Measurements from ENCODE around the gene DTX3.
"Not testable (repeated sequence)": the region's sequence is repeated elsewhere in the genome, so short reads cannot be mapped to it uniquely, and the experiment has no call there.

Gene DTX3

DNA sequence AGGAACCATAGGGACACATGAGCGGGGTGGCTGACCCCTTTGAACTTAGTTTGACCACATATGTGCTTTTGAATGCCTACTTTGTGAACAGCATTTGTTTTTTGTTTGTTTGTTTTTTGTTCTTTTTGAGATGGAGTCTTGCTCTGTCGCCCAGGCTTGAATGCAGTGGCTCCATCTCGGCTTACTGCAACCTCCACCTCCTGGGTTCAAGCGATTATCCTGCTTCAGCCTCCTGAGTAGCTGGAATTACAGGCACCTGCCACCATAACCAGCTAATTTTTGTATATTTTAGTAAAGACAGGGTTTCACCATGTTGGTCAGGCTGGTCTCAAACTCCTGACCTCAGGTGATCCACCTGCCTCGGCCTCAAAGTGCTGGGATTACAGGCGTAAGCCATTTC lies 13.8 kb downstream of the DTX3 start:
- not testable (repeated sequence) for FAIRE-seq; DNase-seq (ENCODE audit: insufficient read length, low spot score)

DNA sequence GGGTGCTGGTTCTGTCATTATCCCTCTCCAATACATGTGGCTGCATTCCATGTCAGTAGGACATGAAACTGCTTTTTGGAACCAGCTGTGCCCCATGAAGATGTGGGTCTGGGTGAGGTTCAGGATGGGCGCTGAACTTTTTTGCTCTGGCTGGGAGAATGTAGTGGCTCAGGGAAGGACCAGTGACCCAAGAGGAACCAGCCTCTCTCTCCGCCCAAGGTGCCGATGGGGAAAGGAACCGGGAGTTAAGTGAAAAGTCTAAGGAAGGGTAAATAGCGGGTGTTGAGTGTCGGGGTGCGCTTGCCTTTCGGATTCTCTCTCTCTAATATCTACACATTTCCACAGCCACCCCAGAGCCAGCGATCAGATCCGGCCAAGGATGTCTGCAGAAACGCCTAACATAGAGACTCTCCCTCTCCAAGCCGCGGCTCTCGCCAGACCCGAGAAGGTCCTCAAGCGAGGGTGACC lies 14.4 kb downstream of the DTX3 start:
- DNase-seq (ENCODE audit: insufficient read length, low spot score) (no peak), FAIRE-seq (no peak)

DNA sequence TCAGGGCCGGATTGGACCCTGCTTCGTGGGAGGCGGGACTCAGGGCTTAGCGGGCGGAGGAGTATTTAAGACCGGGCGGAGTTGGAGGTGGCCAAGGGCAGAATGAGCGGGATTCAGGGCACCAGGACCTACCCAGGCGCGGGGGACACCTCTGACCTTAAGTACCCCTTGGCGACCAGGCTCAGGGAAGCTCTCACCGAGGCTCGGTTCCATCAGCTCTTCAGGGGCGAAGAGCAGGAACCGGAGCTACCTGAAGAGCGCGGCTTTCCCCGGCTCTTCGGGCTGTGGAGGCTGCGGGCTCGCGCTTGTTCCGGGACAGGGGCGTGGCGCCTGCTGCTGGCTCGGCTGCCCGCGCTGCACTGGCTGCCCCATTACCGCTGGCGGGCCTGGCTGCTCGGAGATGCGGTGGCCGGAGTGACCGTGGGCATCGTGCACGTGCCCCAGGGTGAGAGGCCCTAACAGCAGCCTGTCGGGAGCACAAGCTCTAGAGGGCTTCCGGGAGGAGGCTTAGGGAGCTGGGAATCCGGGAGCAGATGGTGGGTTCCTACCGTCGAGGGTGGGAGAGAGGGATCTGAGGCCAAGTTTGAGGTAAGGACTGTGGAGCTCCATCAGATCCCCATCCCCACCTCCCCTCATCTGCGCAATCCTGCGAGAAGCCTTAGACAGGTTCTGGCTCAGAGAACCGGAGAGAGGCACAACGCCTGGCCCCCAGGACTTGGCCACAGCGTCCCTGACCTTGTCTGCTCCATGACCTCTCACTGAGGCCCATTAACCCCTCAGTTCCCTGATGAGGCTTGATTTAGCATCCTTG lies 15.0 kb downstream of the DTX3 start:
- FAIRE-seq: no peak
- DNase-seq (ENCODE audit: insufficient read length, low spot score): no peak

DNA sequence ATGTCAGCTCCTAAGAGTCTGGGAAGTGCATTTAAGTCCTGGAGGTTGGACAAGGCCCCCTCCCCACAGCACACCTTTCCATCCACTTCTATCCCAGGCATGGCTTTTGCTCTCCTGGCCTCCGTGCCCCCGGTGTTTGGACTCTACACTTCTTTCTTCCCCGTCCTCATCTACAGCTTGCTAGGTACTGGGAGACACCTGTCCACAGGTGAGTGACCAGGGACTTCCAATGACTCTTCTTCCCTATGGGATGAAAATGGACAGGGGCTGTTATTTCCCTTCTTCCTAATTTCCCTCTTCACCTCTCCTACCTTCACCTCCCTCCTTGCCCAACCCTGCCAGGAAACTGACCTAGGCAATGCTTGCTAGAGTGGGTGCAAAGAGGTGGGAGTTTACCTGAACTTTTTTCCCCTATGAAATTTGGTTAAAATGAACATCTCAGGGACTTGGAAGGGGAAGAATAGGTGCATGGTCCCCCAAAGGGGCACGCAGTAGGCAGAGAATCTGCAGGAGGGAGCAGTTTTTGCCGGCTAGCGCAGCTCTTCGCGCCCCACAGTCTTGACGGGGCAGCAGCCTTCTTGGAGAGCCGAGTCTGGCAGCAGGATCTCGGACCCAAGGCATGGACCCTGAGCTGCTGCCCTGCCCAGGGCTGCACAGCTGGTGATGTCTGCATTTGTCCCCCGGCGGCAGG lies 15.8 kb downstream of the DTX3 start:
- DNase-seq (ENCODE audit: insufficient read length, low spot score) (no peak), FAIRE-seq (no peak)

DNA sequence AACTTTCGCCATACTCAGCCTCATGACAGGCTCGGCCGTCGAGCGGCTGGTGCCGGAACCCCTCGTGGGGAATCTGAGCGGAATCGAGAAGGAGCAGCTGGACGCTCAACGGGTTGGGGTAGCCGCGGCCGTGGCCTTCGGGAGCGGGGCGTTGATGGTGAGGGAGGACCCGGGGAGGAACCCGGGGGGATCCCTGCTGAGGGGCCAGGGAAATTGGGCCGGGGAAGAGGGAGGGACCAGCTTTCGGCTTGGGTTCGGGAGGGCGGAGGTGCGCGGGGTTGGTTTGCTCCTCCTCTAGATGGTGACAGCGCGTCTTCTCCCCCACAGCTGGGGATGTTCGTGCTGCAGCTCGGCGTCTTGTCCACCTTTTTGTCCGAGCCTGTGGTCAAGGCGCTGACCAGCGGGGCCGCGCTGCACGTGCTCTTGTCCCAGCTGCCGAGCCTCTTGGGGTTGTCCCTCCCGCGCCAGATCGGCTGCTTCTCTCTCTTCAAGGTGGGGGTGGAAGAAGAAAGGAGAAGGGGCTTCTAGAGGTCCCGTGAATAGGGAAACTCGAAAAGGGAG lies 16.4 kb downstream of the DTX3 start:
- no peak for DNase-seq (ENCODE audit: insufficient read length, low spot score)
- no peak for FAIRE-seq

DNA sequence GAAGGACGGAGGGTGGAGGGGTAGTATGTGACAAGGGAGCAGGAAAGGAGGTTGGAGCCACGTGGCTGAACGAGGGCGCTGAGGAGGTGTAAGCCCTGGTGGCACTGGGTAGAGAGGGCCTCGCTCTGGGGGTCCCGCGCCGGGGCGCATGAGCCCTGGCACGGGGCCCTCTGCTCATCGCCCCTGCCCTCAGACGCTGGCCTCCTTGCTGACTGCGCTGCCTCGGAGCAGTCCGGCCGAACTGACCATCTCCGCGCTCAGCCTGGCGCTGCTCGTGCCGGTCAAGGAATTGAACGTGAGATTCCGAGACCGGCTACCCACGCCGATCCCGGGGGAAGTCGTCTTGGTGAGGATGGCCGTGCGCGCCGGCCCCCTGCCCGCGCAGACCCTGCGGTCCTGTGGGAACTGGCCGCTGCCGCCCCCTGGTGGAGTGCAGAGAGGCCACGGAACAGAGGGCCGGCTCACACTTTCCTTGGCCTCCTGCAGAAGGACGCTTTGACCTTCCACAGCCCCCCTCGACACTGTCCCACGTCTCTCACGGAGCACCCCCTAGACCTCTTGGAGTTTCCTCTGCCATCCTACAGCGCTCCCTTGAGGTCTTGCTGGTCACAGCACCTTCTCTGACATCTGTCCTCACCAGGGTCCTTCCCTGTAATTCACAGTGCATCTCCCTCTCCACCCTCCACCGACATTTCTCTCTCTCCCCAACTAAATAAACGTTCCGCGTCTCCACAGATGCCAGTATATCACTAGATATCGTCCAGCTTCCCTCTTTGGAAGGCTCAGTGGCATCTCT lies 17.1 kb downstream of the DTX3 start:
- FAIRE-seq (no peak), DNase-seq (ENCODE audit: insufficient read length, low spot score) (peak; percentile 71)

DNA sequence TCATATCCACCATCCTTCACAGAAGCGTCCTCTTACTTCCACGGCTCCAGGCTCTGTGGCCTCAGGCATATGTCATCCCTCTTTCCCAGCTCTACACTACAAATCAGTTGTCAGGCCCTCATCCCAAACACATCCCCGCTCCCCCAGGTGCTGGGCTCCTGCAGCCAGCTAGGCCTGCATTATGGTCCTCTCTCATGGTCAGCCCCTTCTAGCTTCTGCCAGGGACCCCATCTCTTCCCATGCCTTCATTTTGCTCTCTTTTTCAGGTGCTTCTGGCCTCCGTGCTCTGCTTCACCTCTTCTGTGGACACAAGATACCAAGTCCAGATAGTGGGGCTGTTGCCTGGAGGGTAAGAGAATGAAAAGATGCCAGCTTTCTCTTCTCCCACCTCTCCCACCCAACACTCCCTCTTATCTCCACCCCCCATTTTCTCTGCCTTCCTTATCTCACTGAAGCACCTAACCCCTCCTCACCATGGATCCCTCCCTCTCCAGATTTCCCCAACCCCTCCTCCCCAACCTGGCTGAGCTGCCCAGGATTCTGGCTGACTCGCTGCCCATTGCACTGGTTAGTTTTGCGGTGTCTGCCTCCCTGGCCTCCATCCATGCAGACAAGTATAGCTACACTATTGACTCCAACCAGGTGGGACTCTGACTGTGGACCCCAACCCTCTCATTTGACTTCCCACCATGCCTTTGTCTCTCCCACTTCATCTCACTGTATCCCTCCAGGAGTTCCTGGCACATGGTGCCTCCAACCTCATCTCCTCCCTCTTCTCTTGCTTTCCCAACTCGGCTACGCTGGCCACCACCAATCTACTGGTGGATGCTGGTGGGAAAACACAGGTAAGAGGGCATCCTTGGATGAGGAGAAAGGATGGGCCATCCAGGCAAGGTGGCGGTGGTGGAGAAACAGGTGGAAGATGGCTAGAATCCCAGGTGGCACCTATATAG lies 17.9 kb downstream of the DTX3 start:
- DNase-seq (ENCODE audit: insufficient read length, low spot score) (no peak), FAIRE-seq (no peak)

DNA sequence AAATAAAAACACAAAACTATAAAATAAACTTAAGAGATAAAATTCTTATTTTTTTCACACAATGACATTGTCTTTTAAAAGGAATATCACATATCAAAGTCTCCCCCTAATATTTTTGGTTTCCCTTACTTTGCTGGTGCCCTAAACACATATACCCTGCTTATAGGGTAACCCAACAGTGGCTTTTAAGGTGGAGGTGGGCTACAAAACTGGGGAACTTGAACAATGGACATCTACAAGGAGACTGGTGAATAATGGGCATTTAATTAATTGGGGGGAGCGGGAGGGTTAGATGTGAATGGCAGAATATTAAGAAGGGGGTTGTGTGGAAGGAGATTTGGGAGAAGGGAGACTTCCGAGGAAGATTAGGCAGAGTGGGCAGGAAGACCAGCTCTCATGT lies 18.8 kb downstream of the DTX3 start:
- DNase-seq (ENCODE audit: insufficient read length, low spot score) (no peak), FAIRE-seq (no peak)

DNA sequence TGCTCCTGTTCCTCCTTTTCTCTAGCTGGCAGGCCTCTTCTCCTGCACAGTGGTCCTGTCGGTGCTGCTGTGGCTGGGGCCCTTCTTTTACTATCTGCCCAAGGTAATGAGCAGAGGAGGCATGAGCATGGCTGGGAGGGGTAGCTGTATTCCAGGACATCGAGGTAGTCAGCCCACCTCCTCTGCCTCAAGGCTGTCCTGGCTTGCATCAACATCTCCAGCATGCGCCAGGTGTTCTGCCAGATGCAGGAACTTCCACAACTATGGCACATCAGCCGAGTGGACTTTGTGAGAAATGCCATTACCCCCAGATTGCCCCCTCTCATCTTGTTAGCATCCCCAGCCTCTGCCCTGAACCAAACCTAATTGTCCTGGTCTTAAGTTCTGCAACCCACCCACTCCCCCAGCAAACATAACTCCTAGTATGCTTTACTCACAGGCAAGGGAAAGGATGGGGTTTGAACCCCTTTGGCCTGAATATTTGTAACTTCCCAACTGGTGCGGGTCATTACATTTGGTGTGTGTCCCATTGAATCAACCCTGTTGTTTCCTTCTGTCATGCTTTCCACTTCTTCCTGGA lies 19.3 kb downstream of the DTX3 start:
- DNase-seq (ENCODE audit: insufficient read length, low spot score) (no peak), FAIRE-seq (no peak)

DNA sequence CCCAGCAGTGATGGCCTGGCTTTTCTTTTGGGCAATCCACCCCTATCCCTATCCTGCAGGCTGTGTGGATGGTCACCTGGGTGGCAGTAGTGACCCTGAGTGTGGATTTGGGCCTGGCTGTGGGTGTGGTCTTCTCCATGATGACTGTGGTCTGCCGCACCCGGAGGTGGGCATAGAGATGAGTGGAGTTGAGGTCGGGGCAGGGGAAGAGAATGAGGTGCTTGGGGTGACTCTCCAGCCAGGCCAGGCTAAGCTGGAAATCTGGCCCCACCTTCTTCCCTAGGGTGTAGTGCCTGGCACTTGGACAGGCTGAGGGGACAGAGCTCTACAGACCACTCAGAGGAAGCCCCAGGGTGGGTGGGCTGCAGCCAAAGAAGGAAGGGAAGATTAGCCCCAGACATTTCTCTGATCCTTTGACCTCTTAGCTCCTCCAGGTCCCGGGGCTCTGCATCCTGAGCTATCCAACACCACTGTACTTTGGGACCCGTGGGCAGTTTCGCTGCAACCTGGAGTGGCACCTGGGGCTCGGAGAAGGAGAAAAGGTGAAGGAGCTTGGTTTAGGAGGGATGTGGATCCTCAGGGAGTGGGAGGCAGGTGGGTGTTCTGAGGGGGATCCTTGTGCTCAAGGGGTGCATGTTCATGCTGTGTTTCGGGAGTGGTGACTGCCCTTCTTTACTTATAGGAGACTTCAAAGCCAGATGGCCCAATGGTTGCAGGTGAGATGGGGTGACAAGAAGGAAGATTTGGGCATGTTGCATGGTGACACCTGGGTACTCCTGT lies 20.0 kb downstream of the DTX3 start:
- FAIRE-seq (peak; percentile 65), DNase-seq (ENCODE audit: insufficient read length, low spot score) (no peak)

DNA sequence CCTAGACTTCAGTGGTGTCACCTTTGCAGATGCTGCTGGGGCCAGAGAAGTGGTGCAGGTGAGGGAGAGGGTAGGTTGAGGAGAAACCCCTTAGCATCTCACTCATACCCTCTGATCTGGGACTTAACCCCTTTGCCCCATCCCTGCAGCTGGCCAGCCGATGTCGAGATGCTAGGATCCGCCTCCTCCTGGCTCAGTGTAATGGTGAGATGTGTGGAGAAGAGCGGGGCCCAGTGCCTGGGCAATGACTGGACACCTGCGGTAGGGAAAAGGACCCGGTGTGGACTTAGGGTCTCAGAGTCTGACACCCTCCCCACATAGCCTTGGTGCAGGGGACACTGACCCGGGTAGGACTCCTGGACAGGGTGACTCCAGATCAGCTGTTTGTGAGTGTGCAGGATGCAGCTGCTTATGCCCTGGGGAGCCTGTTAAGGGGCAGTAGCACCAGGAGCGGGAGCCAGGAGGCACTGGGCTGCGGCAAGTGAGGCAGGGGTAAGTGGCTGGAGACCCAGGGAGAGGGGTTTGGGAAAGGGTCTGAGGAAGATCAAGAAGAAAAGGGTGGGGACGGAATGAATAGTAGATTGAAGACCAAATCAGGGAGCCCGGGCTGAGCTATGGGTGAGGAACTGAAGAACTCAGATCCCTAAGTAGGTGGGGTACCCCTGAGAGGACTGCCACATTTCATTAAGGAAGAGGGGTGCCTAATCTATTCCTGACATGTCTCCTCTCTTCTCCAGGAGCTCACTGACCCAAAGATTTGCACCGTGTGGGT lies 20.8 kb downstream of the DTX3 start:
- FAIRE-seq: no peak
- no peak for DNase-seq (ENCODE audit: insufficient read length, low spot score)

DNA sequence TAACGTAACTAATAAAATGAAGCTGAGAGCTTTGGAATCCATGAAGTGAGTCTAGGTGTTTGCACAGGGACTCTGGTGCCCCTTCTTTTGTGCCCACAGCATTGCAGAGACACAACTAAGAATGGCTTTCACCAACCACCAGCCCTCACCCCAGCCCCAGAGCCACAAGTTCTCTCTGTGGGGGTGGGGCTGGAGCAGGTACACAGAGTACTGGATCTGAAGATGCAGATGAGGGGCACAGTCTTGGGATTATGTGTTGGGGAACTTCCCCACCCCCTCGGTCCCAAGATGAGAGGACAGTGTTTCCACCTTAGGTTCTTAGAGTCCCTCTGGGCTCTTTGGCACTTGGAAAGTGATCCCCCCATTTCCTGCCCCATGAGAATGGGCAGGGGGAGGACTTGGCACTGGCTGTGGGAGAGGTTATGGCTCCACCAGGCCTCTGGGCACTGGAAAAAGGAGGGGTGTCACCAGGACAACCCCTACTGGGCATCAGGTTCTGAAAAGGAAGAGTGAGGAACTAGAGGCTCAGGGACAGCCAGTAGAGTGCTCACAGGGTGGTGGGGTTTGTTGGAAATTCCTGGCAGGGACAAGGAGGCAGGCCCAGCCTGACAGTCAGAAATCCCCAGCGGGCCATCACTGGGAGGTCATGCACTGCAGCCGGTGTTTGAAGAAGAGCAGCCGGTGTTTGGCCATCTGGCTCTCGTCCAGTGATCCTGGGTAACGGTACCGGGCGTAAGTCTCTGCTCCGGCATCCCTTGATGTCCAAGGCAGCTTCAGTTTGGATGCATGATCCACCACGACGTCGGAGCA lies 21.7 kb downstream of the DTX3 start:
- FAIRE-seq (no peak), DNase-seq (ENCODE audit: insufficient read length, low spot score) (no peak)

DNA sequence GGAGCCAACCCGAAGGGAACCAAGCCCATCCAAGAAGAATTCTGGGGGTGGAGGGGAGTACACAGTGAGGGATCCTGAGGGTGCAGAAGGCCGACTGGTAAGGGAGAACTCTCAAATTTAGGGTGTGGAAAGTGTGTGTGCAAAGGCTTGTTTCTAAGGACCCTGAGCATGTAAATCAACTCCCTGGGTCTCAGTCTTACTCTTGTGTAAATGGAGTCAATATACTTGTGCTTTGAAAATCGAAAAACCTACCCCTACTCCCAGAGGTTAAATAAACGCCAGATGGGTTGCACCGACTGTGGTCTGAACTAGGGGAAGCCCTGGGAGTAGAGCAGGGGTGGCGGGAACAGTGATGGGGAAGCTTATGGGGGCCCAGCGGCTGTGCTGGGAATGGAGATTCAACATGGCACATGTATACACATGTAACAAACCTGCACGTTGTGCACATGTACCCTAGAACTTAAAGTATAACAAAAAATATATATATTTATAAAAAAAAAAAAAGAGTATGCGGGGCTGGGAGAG lies 22.4 kb downstream of the DTX3 start:
- no peak for DNase-seq (ENCODE audit: insufficient read length, low spot score)
- FAIRE-seq: no peak

DNA sequence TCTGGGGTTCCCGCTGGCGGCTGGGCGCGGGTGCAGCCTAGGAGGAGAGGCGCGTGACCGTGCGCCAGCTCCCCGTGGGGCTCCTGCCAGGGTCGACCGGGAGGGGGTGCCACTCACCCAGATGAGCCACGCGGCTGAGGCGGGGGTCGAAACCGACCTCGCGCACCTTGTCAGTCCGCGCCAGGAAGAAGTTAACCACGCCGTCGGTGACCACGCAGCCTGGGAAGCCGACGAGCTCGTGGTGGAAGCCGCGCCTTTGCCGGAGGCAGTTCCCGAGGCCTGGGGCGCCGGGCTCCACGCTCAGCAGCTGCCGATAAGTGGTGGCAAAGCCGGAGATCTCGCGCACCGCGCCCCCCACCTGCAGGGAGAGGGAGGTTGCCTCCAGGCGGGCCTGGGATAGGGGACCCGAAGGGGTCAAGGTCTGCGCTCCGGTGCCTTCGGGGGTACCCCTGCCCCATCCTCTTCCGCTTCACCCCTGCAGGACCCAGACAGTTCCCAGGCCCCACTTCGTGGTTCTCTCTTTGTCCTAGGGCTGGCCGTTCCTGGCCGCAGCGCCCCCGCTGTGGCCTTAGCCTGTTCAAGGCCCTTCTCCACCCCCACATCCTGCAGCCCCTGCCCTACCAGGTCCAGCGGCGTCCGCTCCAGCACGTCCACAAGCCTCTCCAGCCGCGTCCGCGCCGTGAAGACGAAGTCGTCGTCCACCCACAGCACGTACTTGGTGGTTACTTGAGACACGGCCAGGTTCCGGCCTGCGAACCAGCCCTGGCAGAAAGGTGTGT lies 23.1 kb downstream of the DTX3 start:
- DNase-seq (ENCODE audit: insufficient read length, low spot score) (no peak), FAIRE-seq (no peak)

DNA sequence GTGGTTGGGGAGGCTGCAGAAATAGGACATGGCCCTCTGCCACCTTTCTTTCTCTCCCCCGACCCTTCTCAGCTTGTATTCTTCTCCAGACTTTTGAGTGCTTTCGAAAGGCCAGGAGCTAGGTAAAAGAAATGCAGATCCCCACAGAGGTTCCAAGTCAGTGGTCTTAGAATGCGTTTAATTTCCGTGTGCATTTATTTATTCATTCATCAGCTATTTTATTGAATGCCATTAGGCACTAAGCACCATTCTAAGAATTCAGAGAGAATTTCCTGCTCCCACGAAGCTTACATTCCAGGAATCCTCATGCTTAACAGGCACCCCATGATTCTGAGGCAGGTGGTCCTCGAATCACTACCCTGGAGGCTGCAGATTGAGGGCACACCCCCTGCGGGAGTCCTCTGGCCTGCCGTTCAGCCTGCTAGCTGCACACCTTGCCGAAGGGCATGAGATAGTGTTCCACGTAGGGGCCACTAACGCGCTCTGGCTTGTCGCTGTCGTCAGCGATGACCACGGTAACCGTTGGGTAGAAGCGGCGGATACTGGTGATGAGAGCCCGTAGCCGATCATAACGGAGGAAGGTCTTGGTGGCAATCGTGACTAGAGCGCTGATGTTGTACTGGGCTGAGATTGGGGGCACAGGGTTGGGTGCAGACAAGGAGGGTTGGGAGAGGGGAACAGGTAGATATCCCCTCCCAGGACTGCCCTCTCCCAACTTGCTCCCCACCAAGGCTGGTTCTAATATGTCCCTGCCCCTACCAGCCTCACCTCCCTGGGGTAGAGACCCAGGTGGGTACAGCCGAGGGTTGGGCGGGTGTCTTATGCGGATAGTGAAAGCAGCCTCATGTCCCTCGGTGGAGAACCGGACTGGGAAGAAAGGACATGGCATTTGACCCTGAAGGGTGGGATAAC lies 23.9 kb downstream of the DTX3 start:
- no peak for FAIRE-seq
- DNase-seq (ENCODE audit: insufficient read length, low spot score): no peak
